ENCODE measurements around the gene GH2.

DNA sequence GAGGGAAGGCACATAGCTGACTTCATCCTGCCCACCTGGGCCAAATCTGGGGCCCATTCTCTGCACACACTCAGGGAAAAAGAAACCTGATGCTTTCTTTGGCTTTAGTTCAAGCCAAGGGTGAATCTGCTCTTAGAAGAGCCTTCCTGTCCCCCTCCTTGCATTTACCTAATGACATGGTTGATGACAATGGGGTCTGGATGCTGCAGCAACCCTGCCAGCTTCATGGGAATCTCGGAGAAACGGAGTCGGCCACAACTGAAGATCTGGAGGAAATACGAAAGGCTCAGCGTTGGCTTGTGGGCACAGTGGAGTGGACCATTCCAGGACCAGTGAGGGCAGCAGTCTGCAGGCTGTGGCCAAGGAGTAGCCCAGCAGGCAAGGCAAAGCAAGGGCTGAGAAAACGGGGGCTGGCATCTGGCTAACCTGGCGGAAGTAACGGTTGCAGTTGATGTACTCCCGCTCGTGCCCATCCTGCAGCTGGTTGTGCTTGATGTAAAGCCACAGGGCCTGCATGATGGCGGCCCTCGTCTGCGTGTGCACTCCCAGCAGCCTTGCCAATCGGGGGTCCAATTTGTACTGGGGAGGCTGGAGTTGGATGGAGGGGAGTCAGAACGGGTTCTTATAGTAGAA, 47.9 kb downstream of the GH2 start:
- no peak for TF ChIP-seq POLR2A (IDR thresholded peaks at IDR 0.05)
- TF ChIP-seq, protein P1, sequence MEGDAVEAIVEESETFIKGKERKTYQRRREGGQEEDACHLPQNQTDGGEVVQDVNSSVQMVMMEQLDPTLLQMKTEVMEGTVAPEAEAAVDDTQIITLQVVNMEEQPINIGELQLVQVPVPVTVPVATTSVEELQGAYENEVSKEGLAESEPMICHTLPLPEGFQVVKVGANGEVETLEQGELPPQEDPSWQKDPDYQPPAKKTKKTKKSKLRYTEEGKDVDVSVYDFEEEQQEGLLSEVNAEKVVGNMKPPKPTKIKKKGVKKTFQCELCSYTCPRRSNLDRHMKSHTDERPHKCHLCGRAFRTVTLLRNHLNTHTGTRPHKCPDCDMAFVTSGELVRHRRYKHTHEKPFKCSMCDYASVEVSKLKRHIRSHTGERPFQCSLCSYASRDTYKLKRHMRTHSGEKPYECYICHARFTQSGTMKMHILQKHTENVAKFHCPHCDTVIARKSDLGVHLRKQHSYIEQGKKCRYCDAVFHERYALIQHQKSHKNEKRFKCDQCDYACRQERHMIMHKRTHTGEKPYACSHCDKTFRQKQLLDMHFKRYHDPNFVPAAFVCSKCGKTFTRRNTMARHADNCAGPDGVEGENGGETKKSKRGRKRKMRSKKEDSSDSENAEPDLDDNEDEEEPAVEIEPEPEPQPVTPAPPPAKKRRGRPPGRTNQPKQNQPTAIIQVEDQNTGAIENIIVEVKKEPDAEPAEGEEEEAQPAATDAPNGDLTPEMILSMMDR (IDR thresholded peaks at IDR 0.05), result no peak
- no peak for TF ChIP-seq EP300 (IDR thresholded peaks at IDR 0.05)
